ENCODE measurements around the gene ADI1. TPM values are rescaled to one million over a fixed set of nuclear protein-coding genes. Genes with fewer than 3 reads are reported as not detected.

ADI1 gene
- total and polyA plus RNA-seq, 2 of the 8 experiments (the other 6 are each of a cell fraction or from before 2014, with no cell fraction given): 12.2 to 40.2 TPM

DNA sequence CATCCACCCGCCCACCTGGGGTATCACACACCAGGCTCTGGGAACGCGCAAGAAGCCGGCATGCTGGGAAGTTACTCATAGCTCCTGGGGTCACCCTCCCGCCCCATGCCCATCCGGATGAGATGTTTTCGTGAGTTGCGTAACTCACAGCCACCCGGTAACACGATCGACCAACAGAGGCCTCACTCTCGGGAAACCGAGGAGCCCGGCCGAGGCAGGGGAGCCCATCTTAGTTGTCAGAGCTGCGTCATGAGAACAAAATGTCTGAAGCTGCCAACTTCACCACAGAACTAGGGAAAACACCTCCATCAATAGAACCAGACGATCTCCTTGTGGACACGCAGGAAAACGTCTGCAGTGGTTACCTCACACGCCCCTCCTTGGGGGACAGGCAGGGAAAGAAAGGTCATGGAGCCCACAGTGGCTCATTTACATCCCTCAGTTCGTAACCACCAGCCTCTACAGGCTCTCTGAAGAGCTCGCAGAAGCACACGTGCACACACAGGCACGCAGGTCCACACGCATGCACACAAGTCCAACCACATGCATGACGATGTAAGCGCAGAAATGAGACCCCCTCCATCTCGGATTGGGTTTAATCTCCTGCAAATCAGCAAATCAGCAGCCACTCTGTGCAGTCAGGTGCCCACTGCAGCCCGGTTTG lies 26.2 kb downstream of the ADI1 start:
- Histone ChIP-seq H4K5ac (ENCODE audit: insufficient read length, low read depth, low read length) (no peak overlapping the region), H2AFZ (ENCODE audit: low read length) (no peak overlapping the region), H3K9me3 (ENCODE audit: insufficient read depth in 2 of 2, low read depth in 1 of 2, low read length in 1 of 2) (no peaks in the 10 kb centered on the region), H3K27me3 (replicated peaks in 1 of 4; ENCODE audit: control insufficient read depth in 3 of 4, extremely low read depth in 1 of 4, insufficient read depth in 3 of 4, low read length in 3 of 4) (no peaks in the 10 kb centered on the region), H3K56ac (replicated peaks; ENCODE audit: insufficient read length, low read depth, low read length) (no peak overlapping the region), H3K36me3 (ENCODE audit: control insufficient read depth in 2 of 4, insufficient read depth in 4 of 4, low read length in 3 of 4) (no peaks in the 10 kb centered on the region), H4K20me1 (replicated peaks in 1 of 2; ENCODE audit: control insufficient read depth in 1 of 2, insufficient read depth in 2 of 2, low read length in 2 of 2) (no peaks in the 10 kb centered on the region), H2BK120ac (replicated peaks; ENCODE audit: low read depth, low read length) (no peak overlapping the region), H2BK15ac (ENCODE audit: low read length) (peak overlapping the region; percentile 31; the same call in 1 of the 2 replicates), H3K14ac (ENCODE audit: insufficient read length) (no peak overlapping the region), H3K27ac (ENCODE audit: low read depth, low read length) (no peak overlapping the region), H3K9ac (replicated peaks in 1 of 4; ENCODE audit: extremely low read depth in 1 of 4, low read depth in 3 of 4, low read length in 3 of 4) (no peak overlapping the region; a peak in 1 of 7 replicates), H2AK5ac (ENCODE audit: low read depth, low read length) (0 out of 2 replicates have a peak overlapping the region, but pooled peaks have one; percentile 82), H3K4me1 (replicated peaks in 1 of 4; ENCODE audit: control insufficient read depth in 3 of 4, insufficient read depth in 4 of 4, low read length in 3 of 4) (peaks cover 0 to 9% (median 7%) of the 10 kb centered on the region in 4 experiments; a peak in 5 of 7 replicates), H3K4me3 (ENCODE audit: extremely low read depth in 1 of 4, insufficient read depth in 2 of 4, low read depth in 3 of 4, low read length in 4 of 4) (no peak overlapping the region), H2BK20ac (ENCODE audit: low read length) (no peak overlapping the region), H3K23ac (ENCODE audit: insufficient read length) (no peak overlapping the region), H3K79me1 (ENCODE audit: low read depth, low read length) (no peaks in the 10 kb centered on the region), H2BK12ac (ENCODE audit: low read depth, low read length) (no peak overlapping the region), H4K91ac (replicated peaks; ENCODE audit: insufficient read length, low read length) (no peak overlapping the region), H2BK5ac (ENCODE audit: low read depth, low read length) (no peak overlapping the region), H3K79me2 (ENCODE audit: control insufficient read depth in 1 of 2, insufficient read depth in 2 of 2, low read length in 2 of 2) (no peaks in the 10 kb centered on the region), H3K4me2 (ENCODE audit: insufficient read depth in 1 of 2, low read depth in 2 of 2, low read length in 2 of 2) (0 out of 4 replicates have a peak overlapping the region, but pooled peaks of 1 of the 2 experiments have one; percentile 25), H4K8ac (ENCODE audit: extremely low read depth, insufficient read depth, low read length) (no peak overlapping the region), H3K4ac (replicated peaks; ENCODE audit: insufficient read length, low read depth, low read length) (peak overlapping the region; percentile 17), H3K23me2 (ENCODE audit: low read depth, low read length) (no peaks in the 10 kb centered on the region), H3K18ac (ENCODE audit: extremely low read depth, low read length) (no peak overlapping the region)
- no peak for DNase-seq (ENCODE audit: low read depth in 1 of 2, low spot score in 2 of 2)
- ChIA-PET POLR2A (ENCODE audit: partially characterized antibody) (interaction anchor here (0.8 to 2.0 kb wide), 4 partner anchors 9 to 65 kb away, joined by 3 to 9 read pairs (median 5); partner anchors contain the start of gene RNASEH1), CTCF (ENCODE audit: partially characterized antibody) (interaction anchor here (0.7 to 1.9 kb wide), 10 partner anchors 9 to 136 kb away, joined by 3 to 7 read pairs (median 4); no protein-coding TSS in a partner anchor)
- TF ChIP-seq CEBPB (IDR thresholded peaks at IDR 0.05; ENCODE audit: low read depth, low read length) (peak; percentile 84), POLR2AphosphoS5 (IDR thresholded peaks at IDR 0.05; ENCODE audit: low read depth, low read length) (no peak)
- WGBS, 2 experiments (ENCODE audit: extremely low coverage in 1 of 2, insufficient coverage in 1 of 2, insufficient read length in 1 of 2, insufficient replicate concordance in 2 of 2, low coverage in 1 of 2, low lambda C conversion rate in 2 of 2, missing lambda C conversion rate in 1 of 2): 88% methylated on average over 27 of the region's 29 CpGs; no CpG with 5 or more reads in 1 of the 2 experiments
- FAIRE-seq: no peak

All from H1 (cell line).